ENCODE results near the gene CACNB4. TPM values are rescaled to one million over a fixed set of nuclear protein-coding genes. Genes with fewer than 3 reads are reported as not detected.

Gene CACNB4
- total RNA-seq, 3 donors from 2014 or later, result 1.6 to 17.7 (median 11.5) TPM

DNA sequence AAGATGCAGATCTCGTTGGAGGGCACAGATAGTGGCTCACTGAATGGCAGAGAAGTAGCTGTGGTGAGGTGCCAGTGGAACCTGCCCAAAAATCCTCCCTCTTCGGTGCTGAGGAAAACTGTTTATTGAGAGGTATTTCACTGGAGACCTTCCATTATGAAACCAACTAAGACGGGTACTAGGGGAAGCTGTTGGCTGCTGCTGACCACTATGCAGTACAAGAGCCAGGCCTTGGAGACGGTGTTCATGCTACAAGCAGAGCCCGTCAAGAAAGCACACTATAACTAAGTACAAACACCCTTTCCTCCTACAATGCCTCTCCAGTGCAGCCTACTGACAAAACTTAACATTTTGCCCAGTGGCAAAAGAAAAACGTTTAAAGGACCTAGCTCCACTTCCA is 275.2 kb downstream of the CACNB4 start:
- H3K27ac ChIP-seq, result no peak overlapping the region
- no peaks in the 10 kb centered on the region for H3K27me3 ChIP-seq
- no peaks in the 10 kb centered on the region for H3K36me3 ChIP-seq
- intact Hi-C loops (cut with DNase I; ENCODE audit: low total_unique reads), result no loop called here
- H3K4me1 ChIP-seq, result peaks cover 0 to 13% of the 10 kb centered on the region in 2 donors
- no peak for DNase-seq (ENCODE audit: low spot score in 2 of 2)
- TF ChIP-seq POLR2A (IDR thresholded peaks at IDR 0.05), result no peak
- no peak for TF ChIP-seq POLR2AphosphoS5 (IDR thresholded peaks at IDR 0.05)
- TF ChIP-seq, protein P1, sequence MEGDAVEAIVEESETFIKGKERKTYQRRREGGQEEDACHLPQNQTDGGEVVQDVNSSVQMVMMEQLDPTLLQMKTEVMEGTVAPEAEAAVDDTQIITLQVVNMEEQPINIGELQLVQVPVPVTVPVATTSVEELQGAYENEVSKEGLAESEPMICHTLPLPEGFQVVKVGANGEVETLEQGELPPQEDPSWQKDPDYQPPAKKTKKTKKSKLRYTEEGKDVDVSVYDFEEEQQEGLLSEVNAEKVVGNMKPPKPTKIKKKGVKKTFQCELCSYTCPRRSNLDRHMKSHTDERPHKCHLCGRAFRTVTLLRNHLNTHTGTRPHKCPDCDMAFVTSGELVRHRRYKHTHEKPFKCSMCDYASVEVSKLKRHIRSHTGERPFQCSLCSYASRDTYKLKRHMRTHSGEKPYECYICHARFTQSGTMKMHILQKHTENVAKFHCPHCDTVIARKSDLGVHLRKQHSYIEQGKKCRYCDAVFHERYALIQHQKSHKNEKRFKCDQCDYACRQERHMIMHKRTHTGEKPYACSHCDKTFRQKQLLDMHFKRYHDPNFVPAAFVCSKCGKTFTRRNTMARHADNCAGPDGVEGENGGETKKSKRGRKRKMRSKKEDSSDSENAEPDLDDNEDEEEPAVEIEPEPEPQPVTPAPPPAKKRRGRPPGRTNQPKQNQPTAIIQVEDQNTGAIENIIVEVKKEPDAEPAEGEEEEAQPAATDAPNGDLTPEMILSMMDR (IDR thresholded peaks at IDR 0.05), result no peak
- H3K4me3 ChIP-seq, result no peak overlapping the region
- no peaks in the 10 kb centered on the region for H3K9me3 ChIP-seq

DNA sequence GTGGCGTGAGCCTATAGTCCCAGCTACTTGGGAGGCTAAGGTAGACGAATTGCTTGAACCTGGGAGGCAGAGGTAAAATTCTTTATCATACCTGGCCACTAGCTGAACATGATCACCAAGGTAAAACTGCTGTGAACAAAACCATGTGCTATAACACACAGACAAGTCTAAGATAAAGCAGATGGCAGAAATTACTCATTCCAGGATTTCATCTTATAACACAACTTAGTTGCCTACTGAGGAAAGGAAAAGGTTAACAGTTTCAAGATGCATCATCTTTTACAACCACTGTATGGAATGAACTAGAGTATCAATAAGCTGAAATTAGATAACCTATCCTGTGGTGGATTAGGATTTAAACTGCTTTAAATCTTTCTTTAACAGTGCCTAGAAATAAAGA is 278.9 kb downstream of the CACNB4 start:
- Histone ChIP-seq H3K9me3 (no peaks in the 10 kb centered on the region), H3K4me3 (no peak overlapping the region), H3K4me1 (peaks cover 0 to 2% of the 10 kb centered on the region in 2 donors), H3K27ac (no peak overlapping the region), H3K36me3 (no peaks in the 10 kb centered on the region), H3K27me3 (no peaks in the 10 kb centered on the region)
- intact Hi-C loops (cut with DNase I; ENCODE audit: low total_unique reads), result no loop called here
- DNase-seq (ENCODE audit: low spot score in 2 of 2), result no peak
- TF ChIP-seq POLR2AphosphoS5 (IDR thresholded peaks at IDR 0.05) (no peak), POLR2A (IDR thresholded peaks at IDR 0.05) (no peak)
- TF ChIP-seq, protein P1 (IDR thresholded peaks at IDR 0.05), result no peak

DNA sequence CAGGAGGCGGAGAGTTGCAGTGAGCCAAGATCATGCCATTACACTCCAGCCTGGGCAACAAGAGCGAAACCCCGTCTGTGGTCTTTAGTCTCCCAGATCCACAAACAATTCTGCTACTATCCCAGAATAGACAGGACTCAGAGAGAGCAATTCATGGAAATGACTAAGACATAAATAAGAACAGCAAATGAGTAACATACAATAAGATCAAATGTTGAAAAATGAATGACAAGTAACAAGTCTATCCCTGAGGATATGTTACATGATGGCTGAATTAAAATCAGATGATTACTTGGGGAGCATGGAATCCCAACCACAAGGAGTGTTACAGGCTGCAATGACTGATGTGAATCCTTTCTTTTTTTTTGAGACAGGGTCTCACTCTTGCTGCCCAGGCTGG is 280.9 kb downstream of the CACNB4 start:
- intact Hi-C loops (cut with DNase I; ENCODE audit: low total_unique reads), result no loop called here
- Histone ChIP-seq H3K9me3 (no peaks in the 10 kb centered on the region), H3K4me1 (no peaks in the 10 kb centered on the region), H3K4me3 (no peak overlapping the region), H3K27me3 (no peaks in the 10 kb centered on the region), H3K36me3 (peaks cover 6% of the 10 kb centered on the region), H3K27ac (no peak overlapping the region)
- no peak for DNase-seq (ENCODE audit: low spot score in 2 of 2)
- TF ChIP-seq, protein P1 (IDR thresholded peaks at IDR 0.05), result no peak
- TF ChIP-seq POLR2A (IDR thresholded peaks at IDR 0.05) (no peak), POLR2AphosphoS5 (IDR thresholded peaks at IDR 0.05) (no peak)

DNA sequence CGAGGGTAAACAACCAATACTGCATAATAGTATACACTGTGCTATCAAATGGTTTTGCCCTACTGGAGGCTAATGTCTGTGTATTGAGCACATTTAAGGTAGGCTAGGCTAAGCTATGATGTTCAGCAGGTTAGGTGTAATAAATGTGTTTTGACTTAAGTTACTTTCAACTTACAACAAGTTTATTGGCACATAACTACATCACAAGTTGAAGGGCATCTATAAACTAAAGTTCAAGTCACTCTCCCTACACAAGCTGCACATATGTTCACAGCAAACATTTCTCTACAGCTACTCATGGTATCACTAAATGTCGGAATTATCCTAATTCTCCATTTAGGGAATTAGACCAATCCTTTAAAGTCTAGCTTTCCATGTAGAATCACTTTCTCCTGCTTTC is 282.0 kb downstream of the CACNB4 start:
- intact Hi-C loops (cut with DNase I; ENCODE audit: low total_unique reads), result no loop called here
- Histone ChIP-seq H3K4me1 (no peaks in the 10 kb centered on the region), H3K36me3 (peaks cover 6% of the 10 kb centered on the region), H3K4me3 (no peak overlapping the region), H3K27me3 (no peaks in the 10 kb centered on the region), H3K9me3 (no peaks in the 10 kb centered on the region), H3K27ac (no peak overlapping the region)
- no peak for DNase-seq (ENCODE audit: low spot score in 2 of 2)
- TF ChIP-seq POLR2AphosphoS5 (IDR thresholded peaks at IDR 0.05), result no peak

DNA sequence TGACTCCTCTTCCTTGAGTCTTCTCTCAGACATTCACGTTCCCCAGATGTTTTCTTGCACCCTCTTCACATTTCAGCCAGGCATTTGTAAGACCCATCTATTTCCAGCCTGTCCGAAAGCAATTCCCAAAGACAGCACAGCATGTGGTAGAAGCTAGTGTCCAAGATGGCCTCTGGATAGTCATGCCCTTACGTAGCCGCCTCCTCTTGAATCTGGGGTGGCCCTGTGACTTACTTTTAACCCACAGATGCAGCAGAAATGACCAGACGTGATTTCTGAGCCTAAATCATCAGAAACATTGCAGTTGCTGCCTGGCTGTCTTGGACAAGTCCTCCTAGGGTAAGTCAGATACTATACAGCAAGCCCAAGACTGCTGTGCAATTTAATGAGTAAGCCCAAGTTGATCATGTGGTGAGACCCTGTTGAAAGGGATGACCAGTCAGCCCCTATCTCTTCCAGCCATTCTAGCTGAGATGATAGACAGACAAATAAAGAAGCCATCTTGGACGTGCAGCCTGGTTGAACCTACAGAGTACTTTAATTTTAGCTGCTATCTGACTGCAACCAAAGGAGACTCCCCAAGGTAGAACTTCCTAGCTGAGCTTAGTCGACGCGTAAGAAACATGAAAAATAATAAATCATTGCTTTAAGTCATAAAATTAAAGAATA is 282.9 kb downstream of the CACNB4 start:
- Histone ChIP-seq H3K4me1 (no peaks in the 10 kb centered on the region), H3K27me3 (no peaks in the 10 kb centered on the region), H3K27ac (no peak overlapping the region), H3K4me3 (no peak overlapping the region), H3K9me3 (no peaks in the 10 kb centered on the region), H3K36me3 (peaks cover 6% of the 10 kb centered on the region)
- DNase-seq (ENCODE audit: low spot score in 2 of 2), result no peak
- intact Hi-C loops (cut with DNase I; ENCODE audit: low total_unique reads), result no loop called here
- no peak for TF ChIP-seq POLR2AphosphoS5 (IDR thresholded peaks at IDR 0.05)
- no peak for TF ChIP-seq POLR2A (IDR thresholded peaks at IDR 0.05)
- TF ChIP-seq, protein P1 (IDR thresholded peaks at IDR 0.05), result no peak

Data from breast epithelium (tissue), 4 donors.